ENCODE data around the gene MLLT11. TPM values are rescaled to one million over a fixed set of nuclear protein-coding genes. Genes with fewer than 3 reads are reported as not detected.

The MLLT11 gene
- total and polyA plus RNA-seq, 4 donors = 0.96 to 1.4 (median 1.2) TPM

DNA sequence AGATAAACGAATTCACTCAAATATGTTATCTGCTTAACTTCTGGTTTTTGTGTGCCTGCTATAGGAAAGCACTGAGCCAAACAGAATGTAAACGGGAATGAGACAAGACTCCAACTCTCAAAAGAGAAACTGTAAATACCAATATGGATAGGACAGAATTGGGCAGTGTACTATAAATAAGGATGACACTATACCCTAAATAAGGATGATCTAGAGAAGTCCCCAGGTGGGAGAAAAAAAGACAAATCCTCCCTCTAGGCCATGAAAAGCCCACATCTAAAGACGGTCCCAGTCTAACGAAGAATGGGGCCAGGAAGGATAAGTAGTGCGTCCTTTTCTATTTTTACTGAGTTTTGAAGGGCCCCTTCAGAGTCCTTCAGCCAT lies 8.9 kb downstream of the MLLT11 start:
- peak overlapping the region in 1 of 2 donors; percentile 96 for H3K27ac ChIP-seq (ENCODE audit: low read depth in 1 of 2, low read length in 1 of 2)

DNA sequence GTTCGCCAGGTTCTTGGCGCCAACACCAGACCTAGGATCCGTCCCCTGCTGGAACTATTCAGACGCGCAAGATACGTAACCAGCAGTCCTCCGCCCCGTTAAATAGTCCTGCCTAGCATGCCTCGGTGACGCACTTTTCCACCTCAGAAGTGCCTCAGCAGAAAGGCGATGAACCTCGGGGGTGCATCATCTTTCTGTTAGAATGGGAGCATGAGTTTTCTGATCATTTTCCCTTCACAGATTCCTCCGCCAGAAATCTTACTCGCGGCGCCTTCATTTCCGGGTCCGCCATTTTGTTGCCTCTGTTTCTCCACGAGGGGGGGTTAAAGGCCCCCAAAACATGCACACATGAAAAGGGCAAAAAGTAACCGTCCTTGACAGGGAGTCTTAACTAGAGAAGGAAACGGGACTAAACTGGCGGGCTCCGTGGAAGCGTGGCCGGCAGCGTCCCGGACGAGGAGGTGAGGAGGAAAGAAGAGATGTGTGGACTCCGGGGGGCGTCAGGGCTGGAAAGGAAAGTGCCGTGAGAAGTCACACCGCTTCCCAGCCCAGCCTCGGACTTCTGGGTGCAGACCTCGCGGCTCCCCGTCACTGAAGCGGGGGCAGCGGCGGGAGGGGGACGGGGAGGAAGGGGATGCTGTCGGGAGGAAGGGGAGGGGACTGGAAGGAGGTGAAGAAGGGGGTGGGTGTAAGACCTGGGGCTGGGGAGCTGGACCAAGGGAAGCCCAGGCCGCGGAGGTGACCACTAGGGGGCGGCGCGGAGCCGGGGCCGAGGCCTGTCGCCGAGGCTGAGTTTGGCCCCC lies 10.5 kb downstream of the MLLT11 start, which contains the start of gene GABPB2:
Gene GABPB2, plus strand, starts transcription at position 288 of the 803 bp plus-strand sequence. CDS start 17,429 bp downstream, outside the sequence.
- DNase-seq (peak; percentile 95 to 98 (median 97)), ATAC-seq (ENCODE audit: insufficient read depth, low FRiP score) (peak; percentile 95)
- Histone ChIP-seq H3K36me3 (ENCODE audit: control insufficient read depth in 4 of 4, insufficient read depth in 4 of 4, low read length in 4 of 4) (peaks cover 0 to 8% (median under 1%) of the 10 kb centered on the region in 4 donors), H3K4me1 (ENCODE audit: control insufficient read depth in 5 of 5, insufficient read depth in 5 of 5, low read length in 5 of 5) (peaks cover 0 to 10% (median 2%) of the 10 kb centered on the region in 5 donors), H3K9me3 (ENCODE audit: control insufficient read depth in 4 of 4, insufficient read depth in 3 of 4, low read length in 3 of 4) (no peaks in the 10 kb centered on the region), H3K9ac (ENCODE audit: insufficient read depth in 1 of 2, low read length in 2 of 2) (peak within 1 kb of the TSS; percentile 84 to 92), H3K27me3 (ENCODE audit: control insufficient read depth in 3 of 3, insufficient read depth in 3 of 3, low read length in 2 of 3) (no peaks in the 10 kb centered on the region), H3K4me3 (peak within 1 kb of the TSS; percentile 76), H3K27ac (ENCODE audit: low read depth in 1 of 2, low read length in 1 of 2) (peak within 1 kb of the TSS; percentile 96)
- WGBS, 2 donors = 0 to 1% methylated on average over 48 to 50 of the region's 50 CpGs
- TF ChIP-seq, protein P1, sequence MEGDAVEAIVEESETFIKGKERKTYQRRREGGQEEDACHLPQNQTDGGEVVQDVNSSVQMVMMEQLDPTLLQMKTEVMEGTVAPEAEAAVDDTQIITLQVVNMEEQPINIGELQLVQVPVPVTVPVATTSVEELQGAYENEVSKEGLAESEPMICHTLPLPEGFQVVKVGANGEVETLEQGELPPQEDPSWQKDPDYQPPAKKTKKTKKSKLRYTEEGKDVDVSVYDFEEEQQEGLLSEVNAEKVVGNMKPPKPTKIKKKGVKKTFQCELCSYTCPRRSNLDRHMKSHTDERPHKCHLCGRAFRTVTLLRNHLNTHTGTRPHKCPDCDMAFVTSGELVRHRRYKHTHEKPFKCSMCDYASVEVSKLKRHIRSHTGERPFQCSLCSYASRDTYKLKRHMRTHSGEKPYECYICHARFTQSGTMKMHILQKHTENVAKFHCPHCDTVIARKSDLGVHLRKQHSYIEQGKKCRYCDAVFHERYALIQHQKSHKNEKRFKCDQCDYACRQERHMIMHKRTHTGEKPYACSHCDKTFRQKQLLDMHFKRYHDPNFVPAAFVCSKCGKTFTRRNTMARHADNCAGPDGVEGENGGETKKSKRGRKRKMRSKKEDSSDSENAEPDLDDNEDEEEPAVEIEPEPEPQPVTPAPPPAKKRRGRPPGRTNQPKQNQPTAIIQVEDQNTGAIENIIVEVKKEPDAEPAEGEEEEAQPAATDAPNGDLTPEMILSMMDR (IDR thresholded peaks at IDR 0.05; ENCODE audit: control extremely low read depth, extremely low read depth) = peak; percentile 71

More for the DNA sequence above, 8.9 kb downstream of the MLLT11 start:
- TF ChIP-seq, protein P1 (IDR thresholded peaks at IDR 0.05; ENCODE audit: control extremely low read depth, extremely low read depth) = no peak
- Histone ChIP-seq H3K9ac (ENCODE audit: insufficient read depth in 1 of 2, low read length in 2 of 2) (no peak overlapping the region), H3K36me3 (ENCODE audit: control insufficient read depth in 4 of 4, insufficient read depth in 4 of 4, low read length in 4 of 4) (peaks cover 0 to 6% (median 0%) of the 10 kb centered on the region in 4 donors), H3K4me3 (no peak overlapping the region), H3K4me1 (ENCODE audit: control insufficient read depth in 5 of 5, insufficient read depth in 5 of 5, low read length in 5 of 5) (peaks cover 0 to 10% (median 2%) of the 10 kb centered on the region in 5 donors), H3K9me3 (ENCODE audit: control insufficient read depth in 4 of 4, insufficient read depth in 3 of 4, low read length in 3 of 4) (no peaks in the 10 kb centered on the region), H3K27me3 (ENCODE audit: control insufficient read depth in 3 of 3, insufficient read depth in 3 of 3, low read length in 2 of 3) (no peaks in the 10 kb centered on the region)
- 75 to 82% methylated on average over 5 of the region's 5 CpGs for WGBS, 2 donors
- ATAC-seq (ENCODE audit: insufficient read depth, low FRiP score) (no peak), DNase-seq (no peak)

DNA sequence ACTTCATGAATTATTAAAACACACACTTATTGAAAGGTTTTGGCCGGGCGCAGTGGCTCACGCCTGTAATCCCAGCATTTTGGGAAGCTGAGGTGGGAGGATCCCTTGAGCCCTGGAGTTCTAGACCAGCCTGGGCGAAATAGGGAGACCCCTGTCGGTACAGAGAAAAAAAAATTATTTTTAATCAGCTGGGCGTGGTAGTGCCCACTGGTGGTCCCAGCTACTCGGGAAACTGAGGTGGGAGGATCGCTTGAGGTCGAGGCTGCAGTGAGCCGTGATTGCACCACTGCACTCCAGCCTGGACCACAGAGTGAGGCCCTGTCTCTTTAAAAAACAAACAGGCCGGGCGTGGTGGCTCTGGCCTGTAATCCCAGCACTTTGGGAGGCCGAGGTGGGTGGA lies 12.0 kb downstream of the MLLT11 start:
- Histone ChIP-seq H3K9ac (ENCODE audit: insufficient read depth in 1 of 2, low read length in 2 of 2) (no peak overlapping the region), H3K36me3 (ENCODE audit: control insufficient read depth in 4 of 4, insufficient read depth in 4 of 4, low read length in 4 of 4) (peaks cover 0 to 5% (median under 1%) of the 10 kb centered on the region in 4 donors), H3K27ac (ENCODE audit: low read depth in 1 of 2, low read length in 1 of 2) (peak overlapping the region in 1 of 2 donors; percentile 96), H3K4me3 (no peak overlapping the region), H3K9me3 (ENCODE audit: control insufficient read depth in 4 of 4, insufficient read depth in 3 of 4, low read length in 3 of 4) (no peaks in the 10 kb centered on the region), H3K4me1 (ENCODE audit: control insufficient read depth in 5 of 5, insufficient read depth in 5 of 5, low read length in 5 of 5) (peaks cover 0 to 10% (median 2%) of the 10 kb centered on the region in 5 donors), H3K27me3 (ENCODE audit: control insufficient read depth in 3 of 3, insufficient read depth in 3 of 3, low read length in 2 of 3) (no peaks in the 10 kb centered on the region)
- WGBS, 2 donors = 72 to 80% methylated on average over 13 of the region's 13 CpGs
- ATAC-seq (ENCODE audit: insufficient read depth, low FRiP score) (no peak), DNase-seq (no peak)
- TF ChIP-seq, protein P1 (IDR thresholded peaks at IDR 0.05; ENCODE audit: control extremely low read depth, extremely low read depth) = no peak

All from lung (tissue), 12 donors.